HG03575 (cell line): ENCODE results near the gene ZNF345.

Experiments
- ATAC-seq: cut with Tn5 transposase; IDR thresholded peaks from one replicate; pipeline ENCODE4 v1.9.1; 2021; ENCODE audit not compliant: unreplicated experiment, insufficient number of reproducible peaks, low FRiP score; ENCODE audit errors: extremely low read depth

The ZNF345 gene

DNA sequence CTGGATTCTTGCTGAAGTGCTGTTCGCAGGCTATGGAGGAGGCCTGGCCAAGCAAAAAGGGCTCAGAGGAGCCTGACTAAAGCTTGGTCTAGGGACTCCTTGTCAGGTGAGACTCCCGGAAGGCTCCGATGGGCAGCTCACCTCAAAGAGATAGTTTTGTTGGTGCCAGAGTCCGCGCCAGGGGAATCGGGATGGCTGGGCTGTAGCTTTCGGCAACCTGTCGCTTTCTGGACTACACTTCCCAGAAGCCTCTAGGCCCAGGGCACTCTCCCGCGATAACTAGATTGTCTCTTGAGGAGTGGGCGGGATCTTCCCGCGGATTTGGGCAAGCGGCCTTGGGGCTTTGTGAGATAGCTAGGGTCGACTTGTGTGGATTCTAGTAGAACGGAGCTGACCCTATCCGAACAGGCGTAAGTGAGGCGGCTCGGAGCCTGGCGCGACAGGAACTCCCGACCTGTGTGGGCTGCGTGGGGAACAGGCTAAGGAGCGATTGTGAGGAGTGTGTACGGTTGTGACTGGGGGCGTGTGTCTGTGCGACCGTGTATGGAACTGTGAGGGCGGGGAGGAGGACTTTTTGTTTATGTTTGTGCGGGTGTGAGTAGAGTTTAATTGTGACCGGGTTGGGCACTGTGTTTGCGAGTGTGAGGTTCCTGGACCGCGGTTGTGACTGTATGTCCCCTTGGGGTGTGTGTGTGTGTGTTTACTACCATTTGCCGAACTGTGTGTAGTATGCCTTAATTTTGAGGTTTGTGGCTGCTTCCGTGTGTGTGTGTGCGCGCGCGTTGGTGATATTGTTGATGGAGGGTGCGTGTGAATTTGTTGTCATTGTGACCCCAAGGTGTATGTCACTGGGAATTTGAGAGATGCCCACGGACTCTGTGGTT lies at the start of gene ZNF345:
ZNF345 (plus strand) TSS at position 318 of the 884 bp plus-strand sequence. CDS start 25,955 bp downstream, outside the sequence.
- peak; percentile 34 for ATAC-seq

GRCh38 chr19:36805364-36805763 lies 45.3 kb upstream of the ZNF345 start:
- ATAC-seq, result no peak

DNA sequence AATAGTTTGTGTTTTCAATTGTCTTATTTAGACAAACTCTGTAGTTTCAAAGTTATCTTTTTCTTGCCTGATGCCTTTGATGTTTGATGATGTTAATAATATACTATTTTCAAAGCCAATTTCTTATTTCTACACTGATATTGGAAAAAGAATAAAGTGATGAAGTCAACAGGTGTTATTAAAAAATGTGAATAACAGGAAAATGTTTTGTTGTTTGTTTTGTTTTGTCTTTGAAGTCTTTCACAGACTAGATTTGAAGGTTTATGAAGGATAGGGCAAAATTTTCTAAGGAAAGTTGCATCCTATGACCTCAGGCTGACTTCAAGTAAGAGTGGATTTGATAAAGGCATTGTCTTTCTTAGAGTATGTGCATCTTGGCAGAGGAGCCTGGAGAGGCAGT lies 43.6 kb upstream of the ZNF345 start:
- ATAC-seq, result no peak

DNA sequence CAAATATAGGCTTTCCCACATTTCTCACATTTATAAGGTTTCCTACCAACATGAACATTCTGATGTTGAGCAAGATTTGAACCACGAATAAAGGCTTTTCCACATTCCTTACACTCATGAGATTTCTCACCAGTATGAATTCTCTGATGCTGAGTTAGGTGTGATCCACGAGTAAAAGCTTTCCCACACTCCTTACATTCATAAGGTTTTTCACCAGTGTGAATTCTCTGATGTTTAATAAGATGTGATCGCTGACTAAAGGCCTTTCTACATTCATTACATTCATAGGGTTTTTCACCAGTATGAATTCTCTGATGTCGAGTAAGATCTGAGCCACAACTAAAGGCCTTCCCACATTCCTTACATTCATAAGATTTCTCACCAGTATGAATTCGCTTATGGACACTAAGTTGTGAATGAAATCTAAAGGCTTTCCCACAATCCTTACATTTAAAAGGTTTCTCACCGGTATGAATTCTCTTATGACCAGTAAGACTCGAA lies 31.5 kb upstream of the ZNF345 start:
- no peak for ATAC-seq

GRCh38 chr19:36821758-36822157 lies 28.9 kb upstream of the ZNF345 start:
- no peak for ATAC-seq

DNA sequence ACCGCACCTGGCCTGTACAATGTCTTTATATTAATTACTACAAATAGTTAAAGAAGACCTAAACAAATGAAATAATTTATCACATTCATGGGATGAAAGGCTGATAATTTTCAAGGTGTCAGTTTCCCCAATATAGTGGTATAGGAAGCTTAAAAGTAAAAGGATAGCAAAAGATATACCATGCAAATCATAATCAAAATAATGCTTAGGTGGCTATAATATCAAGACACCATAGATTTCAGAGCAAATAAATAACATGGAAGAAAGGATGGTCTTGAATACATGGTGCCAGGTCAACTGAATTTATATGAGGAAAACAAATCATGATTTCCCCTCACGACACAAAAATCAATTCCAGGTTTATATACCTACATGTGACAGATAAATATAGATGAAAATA lies 17.2 kb upstream of the ZNF345 start:
- no peak for ATAC-seq

GRCh38 chr19:36837176-36837905 lies 13.3 kb upstream of the ZNF345 start:
- ATAC-seq, result no peak

DNA sequence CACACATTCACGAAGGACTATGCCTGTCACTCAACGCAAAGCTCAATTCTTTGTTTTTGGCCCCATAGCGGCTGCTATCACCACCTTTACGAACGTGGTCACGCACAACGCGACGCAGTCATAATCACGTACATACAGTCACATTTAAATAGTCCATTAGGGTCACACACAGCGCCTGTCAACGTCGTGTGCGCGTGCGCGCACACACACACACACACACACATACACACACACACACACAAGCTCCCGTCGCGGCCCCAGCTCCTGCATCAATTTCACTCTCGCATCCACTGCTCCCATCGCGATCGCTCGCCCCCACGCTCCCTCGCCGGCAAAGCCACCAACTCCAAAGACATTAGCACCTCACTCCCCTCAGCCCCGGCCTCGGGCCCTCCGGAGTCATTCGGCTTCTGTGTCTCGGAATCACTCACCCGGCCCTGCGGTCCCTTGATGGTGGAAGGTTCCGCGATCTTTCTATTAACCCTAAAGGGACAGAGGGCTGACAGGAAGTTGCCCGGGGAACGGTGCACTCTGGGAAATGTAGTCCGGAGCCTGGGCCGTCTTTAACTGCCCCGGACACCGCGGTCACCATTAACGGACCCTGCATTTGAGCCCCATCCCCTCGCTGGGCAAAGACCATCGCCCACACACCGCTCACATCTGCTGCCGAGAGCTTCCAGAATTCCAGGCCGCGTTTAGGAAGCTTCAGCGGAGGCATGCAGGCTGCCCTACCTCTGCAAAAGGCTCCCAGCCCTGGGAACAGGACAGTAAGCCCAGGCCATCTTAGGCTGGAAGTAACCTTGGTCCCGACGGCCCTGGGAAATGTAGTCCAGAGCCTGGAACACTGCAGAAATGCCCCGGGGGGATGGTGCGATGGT lies 12.5 kb upstream of the ZNF345 start, which contains the start of gene ZNF790:
ZNF790 (minus strand) TSS at position 482 of the 878 bp plus-strand sequence. CDS start 12,768 bp downstream, outside the sequence.
- ATAC-seq, result peak; percentile 56

GRCh38 chr19:36838784-36839324 lies 11.8 kb upstream of the ZNF345 start:
- ATAC-seq, result no peak

- ATAC-seq, result no peak
Observed at GRCh38 chr19:36847968-36848367, 2.7 kb upstream of the ZNF345 start.

DNA sequence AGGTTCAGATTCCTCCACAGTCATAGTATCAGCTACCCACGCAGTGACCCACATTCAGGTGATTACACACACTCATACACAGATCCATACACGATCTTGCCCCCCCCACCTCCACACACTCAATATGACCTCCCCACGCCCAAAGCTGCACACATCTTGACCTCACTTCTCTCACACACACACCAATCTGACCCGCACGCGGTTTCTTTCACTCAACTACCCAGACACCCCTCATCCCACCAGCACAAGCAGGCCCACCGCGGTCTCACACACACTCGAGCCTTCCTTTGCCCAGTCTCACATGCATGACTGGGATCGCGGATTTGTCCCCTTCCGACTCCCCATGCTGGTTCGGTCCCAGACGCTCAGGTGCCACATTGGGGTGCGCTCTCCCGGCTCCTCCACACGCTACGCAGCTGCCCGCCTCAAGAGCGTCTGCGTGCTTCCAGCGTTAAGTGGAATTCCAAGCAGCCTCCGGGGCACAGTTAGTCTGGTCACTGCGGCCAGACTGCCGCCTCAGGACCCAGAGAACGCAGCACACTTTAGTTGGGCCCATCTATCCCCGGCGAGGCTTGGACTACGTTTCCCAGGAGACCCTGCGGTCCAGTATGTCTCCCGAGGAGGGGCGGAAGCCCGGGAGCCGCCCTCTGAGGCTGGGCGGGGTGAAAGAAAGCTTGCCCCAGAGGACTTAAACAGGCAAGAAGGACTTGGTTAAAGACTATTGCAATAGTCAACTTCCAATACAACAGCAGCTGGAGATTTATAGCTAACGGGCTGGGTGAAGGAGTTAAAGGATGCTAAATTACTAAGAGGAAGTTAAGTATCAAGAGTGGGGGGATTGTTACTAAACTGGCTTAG lies 746 bp upstream of the ZNF345 start:
- peak; percentile 45 for ATAC-seq

DNA sequence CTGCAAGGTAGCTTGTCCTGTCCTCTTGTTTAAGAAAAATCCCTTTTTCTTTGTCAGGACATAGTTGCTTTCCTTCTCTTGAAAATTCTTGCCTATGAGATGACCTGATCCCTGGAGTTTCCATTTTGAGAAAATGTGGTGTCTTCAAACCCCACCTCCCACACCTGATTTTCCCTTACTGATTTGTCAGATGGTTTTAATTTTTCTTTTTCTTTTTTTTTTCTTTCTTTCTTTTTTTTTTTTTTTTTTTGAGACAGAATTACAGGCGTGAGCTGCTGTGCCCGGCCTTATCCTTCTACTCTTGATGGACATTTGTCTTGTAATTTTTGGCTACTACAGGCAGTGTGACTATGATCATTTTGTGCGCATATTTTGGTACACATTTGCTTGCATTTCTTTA lies 1.2 kb downstream of the ZNF345 start:
- no peak for ATAC-seq

DNA sequence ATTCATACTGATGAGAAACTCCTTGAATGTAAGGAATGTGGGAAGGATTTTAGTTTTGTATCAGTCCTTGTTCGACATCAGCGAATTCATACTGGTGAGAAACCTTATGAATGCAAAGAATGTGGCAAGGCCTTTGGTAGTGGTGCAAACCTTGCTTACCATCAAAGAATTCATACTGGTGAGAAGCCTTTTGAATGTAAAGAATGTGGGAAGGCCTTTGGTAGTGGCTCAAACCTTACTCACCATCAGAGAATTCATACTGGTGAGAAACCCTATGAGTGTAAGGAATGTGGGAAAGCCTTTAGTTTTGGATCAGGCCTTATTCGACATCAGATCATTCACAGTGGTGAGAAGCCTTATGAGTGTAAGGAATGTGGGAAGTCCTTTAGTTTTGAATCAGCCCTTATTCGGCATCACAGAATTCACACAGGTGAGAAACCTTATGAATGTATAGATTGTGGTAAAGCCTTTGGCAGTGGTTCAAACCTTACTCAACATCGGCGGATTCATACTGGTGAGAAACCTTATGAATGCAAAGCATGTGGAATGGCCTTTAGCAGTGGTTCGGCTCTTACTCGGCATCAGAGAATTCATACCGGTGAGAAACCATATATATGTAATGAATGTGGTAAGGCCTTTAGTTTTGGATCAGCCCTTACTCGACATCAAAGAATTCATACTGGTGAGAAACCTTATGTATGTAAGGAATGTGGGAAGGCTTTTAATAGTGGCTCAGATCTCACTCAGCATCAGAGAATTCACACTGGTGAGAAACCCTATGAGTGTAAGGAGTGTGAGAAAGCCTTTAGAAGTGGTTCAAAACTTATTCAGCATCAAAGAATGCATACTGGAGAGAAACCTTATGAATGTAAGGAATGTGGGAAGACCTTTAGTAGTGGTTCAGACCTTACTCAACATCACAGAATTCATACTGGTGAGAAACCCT lies 26.6 kb downstream of the ZNF345 start:
- no peak for ATAC-seq

DNA sequence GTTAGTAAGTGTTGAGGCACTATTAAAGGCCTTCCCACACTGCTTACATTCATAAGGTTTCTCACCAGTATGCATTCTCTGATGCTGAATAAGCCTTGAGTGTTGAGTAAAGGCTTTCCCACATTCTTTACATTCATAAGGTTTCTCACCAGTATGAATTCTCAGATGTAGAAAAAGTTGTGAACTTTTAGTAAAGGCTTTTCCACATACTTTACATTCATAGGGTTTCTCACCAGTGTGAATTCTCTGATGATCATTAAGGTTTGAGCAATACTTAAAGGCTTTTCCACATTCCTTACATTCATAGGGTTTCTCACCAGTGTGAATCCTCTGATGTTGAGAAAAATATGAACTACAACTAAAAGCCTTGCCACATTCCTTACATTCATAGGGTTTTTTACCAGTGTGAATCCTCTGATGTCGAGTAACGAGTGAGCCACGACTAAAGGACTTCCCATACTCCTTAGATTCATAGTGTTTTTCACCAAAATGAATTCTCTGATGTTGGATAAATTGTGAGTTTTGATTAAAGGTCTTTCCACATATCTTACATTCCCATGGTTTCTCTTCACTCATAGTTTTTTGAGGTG lies 41.2 kb downstream of the ZNF345 start:
- no peak for ATAC-seq

GRCh38 chr19:36894849-36895383 lies 44.2 kb downstream of the ZNF345 start:
- no peak for ATAC-seq

GRCh38 chr19:36898422-36898821 lies 47.7 kb downstream of the ZNF345 start:
- no peak for ATAC-seq
